Mesodermal cell (in vitro differentiated cells): ENCODE data around the gene OPN4. TPM values are rescaled to one million over a fixed set of nuclear protein-coding genes. Genes with fewer than 3 reads are reported as not detected.
"Not testable (repeated sequence)": the region's sequence is repeated elsewhere in the genome, so short reads cannot be mapped to it uniquely, and the experiment has no call there.

Experiments used
- H3K27ac ChIP-seq: 2 replicates; pipeline ENCODE4 v1.7.0; 2013; ENCODE audit warnings: mild to moderate bottlenecking, low read depth, low read length, moderate library complexity; ENCODE audit not compliant: severe bottlenecking
- H3K36me3 ChIP-seq: 2 replicates; pipeline ENCODE4 v1.7.1; 2013; ENCODE audit warnings: mild to moderate bottlenecking, low read length, moderate library complexity; ENCODE audit not compliant: control insufficient read depth, insufficient read depth
- H3K4me1 ChIP-seq: one replicate; pipeline ENCODE4 v1.7.1; 2013; ENCODE audit warnings: mild to moderate bottlenecking, low read length; ENCODE audit not compliant: insufficient read depth, control insufficient read depth, poor library complexity, severe bottlenecking
- H3K4me3 ChIP-seq: 2 replicates; pipeline ENCODE4 v1.7.0; 2013; ENCODE audit warnings: low read length, control low read depth, mild to moderate bottlenecking; ENCODE audit not compliant: insufficient read depth, poor library complexity, severe bottlenecking; ENCODE audit errors: extremely low read depth
- H3K9me3 ChIP-seq: 2 replicates; pipeline ENCODE4 v1.7.1; 2013; ENCODE audit warnings: mild to moderate bottlenecking, low read length, moderate library complexity; ENCODE audit not compliant: control insufficient read depth
- WGBS, 2 experiments: methylation state at CpG; one replicate each; pipeline ENCODE4 v1.1.5; 2013; ENCODE audit warnings: missing lambda C conversion rate in 2 of 2; ENCODE audit not compliant: insufficient coverage in 2 of 2; 5-methylcytosine and 5-hydroxymethylcytosine counted together
- polyA plus RNA-seq, 2 experiments: library from polyadenylated mRNA; stranded (reverse); fragments of 50-300 nt; gene quantifications; one replicate each; pipeline ENCODE4 v1.2.3, GENCODE V29; 2013

OPN4 gene
- not detected for polyA plus RNA-seq (2013, experiment 1 of 2)
- not detected for polyA plus RNA-seq (2013, experiment 2 of 2)

- H3K4me1 ChIP-seq, result peaks cover 6% of the 10 kb centered on the region
- H3K27ac ChIP-seq, result no peak within 1 kb of the TSS
- 94 to 96% methylated on average over 12 to 13 of the region's 17 CpGs for WGBS, 2 experiments
- H3K4me3 ChIP-seq, result no peak within 1 kb of the TSS
- H3K36me3 ChIP-seq, result no peaks in the 10 kb centered on the region
- H3K9me3 ChIP-seq, result no peaks in the 10 kb centered on the region
Measured at GRCh38 chr10:86654411-86655172, at the start of gene OPN4. Gene OPN4 (plus strand): TSS chr10:86654547. CDS start chr10:86654784, 237 bp downstream.

DNA sequence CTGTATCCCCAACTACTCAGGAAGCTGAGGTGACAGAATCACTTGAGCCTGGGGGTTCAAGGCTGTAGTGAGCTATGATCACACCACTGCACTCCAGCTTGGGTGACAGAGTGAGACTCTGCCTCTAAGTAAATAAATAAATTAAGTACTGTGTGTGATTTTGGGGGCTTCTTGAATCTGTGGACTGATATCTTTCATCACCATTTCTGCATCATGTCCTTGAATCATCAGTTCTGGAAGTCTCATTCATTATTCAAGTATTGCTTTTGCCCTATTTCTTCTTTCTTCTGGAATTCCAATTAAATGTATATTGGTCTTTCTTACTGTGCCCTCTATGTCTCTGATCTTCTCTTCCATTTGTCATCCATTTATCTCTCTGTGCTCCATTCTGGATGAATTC is 46.7 kb upstream of the OPN4 start:
- Histone ChIP-seq H3K4me1 (no peaks in the 10 kb centered on the region), H3K27ac (no peak overlapping the region), H3K9me3 (no peaks in the 10 kb centered on the region), H3K36me3 (no peaks in the 10 kb centered on the region), H3K4me3 (no peak overlapping the region)

GRCh38 chr10:86609920-86610319 is 44.4 kb upstream of the OPN4 start:
- H3K36me3 ChIP-seq, result no peaks in the 10 kb centered on the region
- no peak overlapping the region for H3K27ac ChIP-seq
- H3K4me3 ChIP-seq, result no peak overlapping the region
- no peaks in the 10 kb centered on the region for H3K4me1 ChIP-seq
- H3K9me3 ChIP-seq, result no peaks in the 10 kb centered on the region

DNA sequence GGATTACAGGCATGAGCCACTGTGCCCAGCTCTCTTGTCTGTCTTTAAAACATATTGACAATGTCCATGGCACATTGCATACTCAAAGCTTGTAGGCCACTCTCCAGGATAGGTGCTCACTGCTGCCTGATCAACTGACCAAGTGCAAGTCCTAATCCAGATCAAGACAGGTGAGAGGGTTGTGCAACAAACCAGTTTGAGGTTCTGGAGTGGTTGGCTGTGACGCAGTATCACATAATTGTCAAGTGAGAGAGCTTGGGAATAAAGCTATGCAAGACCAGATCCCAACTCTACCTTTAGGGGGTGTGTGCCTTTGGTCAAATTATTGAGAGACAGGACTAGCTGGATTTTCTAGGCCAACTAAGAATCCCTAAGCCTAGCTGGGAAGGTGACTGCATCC is 43.0 kb upstream of the OPN4 start:
- H3K4me3 ChIP-seq, result no peak overlapping the region
- H3K27ac ChIP-seq, result no peak overlapping the region
- WGBS, 2 experiments, result 67 to 83% methylated on average over 1 of the region's 1 CpG
- H3K9me3 ChIP-seq, result no peaks in the 10 kb centered on the region
- no peaks in the 10 kb centered on the region for H3K4me1 ChIP-seq
- H3K36me3 ChIP-seq, result no peaks in the 10 kb centered on the region

- Histone ChIP-seq H3K9me3 (no peaks in the 10 kb centered on the region), H3K4me3 (no peak overlapping the region), H3K4me1 (no peaks in the 10 kb centered on the region), H3K36me3 (no peaks in the 10 kb centered on the region), H3K27ac (no peak overlapping the region)
- WGBS, 2 experiments, result 92 to 95% methylated on average over 2 of the region's 5 CpGs
Measured at GRCh38 chr10:86613096-86613495, 41.3 kb upstream of the OPN4 start.

DNA sequence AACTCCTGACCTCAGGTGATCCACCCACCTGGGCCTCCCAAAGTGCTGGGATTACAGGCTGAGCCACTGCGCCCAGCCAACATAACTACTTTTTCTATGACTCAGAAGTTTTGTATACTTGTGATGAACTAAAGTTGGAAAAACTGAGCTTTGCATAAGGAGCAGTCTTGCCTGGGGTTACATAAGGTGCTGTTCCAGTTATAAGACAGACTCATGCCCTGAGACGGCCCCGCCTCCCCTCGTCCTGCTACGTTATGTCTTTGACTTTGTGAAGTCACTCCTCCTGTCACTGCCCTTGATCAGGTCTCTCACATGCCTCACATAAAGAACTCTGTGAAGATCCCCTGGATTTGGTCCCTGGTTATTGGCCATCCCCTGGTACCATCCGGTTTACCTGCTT is 40.4 kb upstream of the OPN4 start:
- Histone ChIP-seq H3K36me3 (no peaks in the 10 kb centered on the region), H3K4me3 (no peak overlapping the region)
- 93 to 96% methylated on average over 5 of the region's 6 CpGs for WGBS, 2 experiments

GRCh38 chr10:86614853-86615252 is 39.5 kb upstream of the OPN4 start:
- H3K4me1 ChIP-seq, result no peaks in the 10 kb centered on the region
- H3K9me3 ChIP-seq, result no peaks in the 10 kb centered on the region
- H3K4me3 ChIP-seq, result no peak overlapping the region
- WGBS, 2 experiments, result 94 to 100% methylated on average over 2 of the region's 4 CpGs
- H3K36me3 ChIP-seq, result no peaks in the 10 kb centered on the region
- H3K27ac ChIP-seq, result no peak overlapping the region

More for the DNA sequence above, 40.4 kb upstream of the OPN4 start:
- Histone ChIP-seq H3K9me3 (no peaks in the 10 kb centered on the region), H3K4me1 (no peaks in the 10 kb centered on the region), H3K27ac (no peak overlapping the region)

DNA sequence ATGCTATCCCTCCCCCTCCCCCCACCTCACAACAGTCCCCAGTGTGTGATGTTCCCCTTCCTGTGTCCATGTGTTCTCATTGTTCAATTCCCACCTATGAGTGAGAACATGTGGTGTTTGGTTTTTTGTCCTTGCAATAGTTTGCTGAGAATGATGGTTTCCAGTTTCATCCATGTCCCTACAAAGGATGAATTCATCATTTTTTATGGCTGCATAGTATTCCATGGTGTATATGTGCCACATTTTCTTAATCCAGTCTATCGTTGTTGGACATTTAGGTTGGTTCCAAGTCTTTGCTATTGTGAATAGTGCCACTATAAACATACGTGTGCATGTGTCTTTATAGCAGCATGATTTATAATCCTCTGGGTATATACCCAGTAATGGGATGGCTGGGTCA is 37.1 kb upstream of the OPN4 start:
- not testable (repeated sequence) for H3K36me3 ChIP-seq, H3K4me1 ChIP-seq, H3K4me3 ChIP-seq, H3K27ac ChIP-seq, H3K9me3 ChIP-seq
- WGBS, 2 experiments, result no CpG with 5 or more reads among the region's 2 CpGs

GRCh38 chr10:86628311-86628710 is 26.0 kb upstream of the OPN4 start:
- no peaks in the 10 kb centered on the region for H3K4me1 ChIP-seq
- H3K9me3 ChIP-seq, result no peaks in the 10 kb centered on the region
- H3K27ac ChIP-seq, result no peak overlapping the region
- 93 to 100% methylated on average over 2 of the region's 2 CpGs for WGBS, 2 experiments
- H3K36me3 ChIP-seq, result no peaks in the 10 kb centered on the region
- no peak overlapping the region for H3K4me3 ChIP-seq

DNA sequence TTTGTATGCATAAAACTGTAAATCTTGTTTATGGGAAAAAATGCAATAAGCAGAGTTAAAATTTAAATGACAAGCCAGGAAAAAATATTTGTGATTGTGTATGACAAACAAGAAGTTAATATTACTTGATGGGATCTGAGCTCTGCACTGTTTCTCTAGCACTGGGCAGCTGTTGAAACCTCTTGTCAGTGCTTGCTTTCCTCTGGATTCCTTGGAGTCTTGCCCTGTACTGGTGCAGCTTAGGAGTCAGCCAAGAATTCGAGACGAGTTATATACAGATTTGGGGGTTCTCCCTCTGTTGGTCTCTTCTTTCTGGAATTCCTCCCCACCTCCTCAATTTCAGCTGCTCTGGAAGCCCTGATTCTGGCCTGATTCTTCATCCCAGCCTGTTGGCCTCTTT is 24.3 kb upstream of the OPN4 start:
- Histone ChIP-seq H3K4me3 (no peak overlapping the region), H3K9me3 (no peaks in the 10 kb centered on the region), H3K4me1 (no peaks in the 10 kb centered on the region), H3K27ac (no peak overlapping the region), H3K36me3 (no peaks in the 10 kb centered on the region)
- 50 to 100% methylated on average over 1 to 2 of the region's 2 CpGs for WGBS, 2 experiments

GRCh38 chr10:86632009-86632800 is 22.1 kb upstream of the OPN4 start:
- 8 to 11% methylated on average over 38 to 42 of the region's 49 CpGs for WGBS, 2 experiments
- no peaks in the 10 kb centered on the region for H3K9me3 ChIP-seq
- no peaks in the 10 kb centered on the region for H3K36me3 ChIP-seq
- no peak overlapping the region for H3K27ac ChIP-seq
- peak overlapping the region; percentile 28 for H3K4me3 ChIP-seq
- peaks cover 5% of the 10 kb centered on the region for H3K4me1 ChIP-seq
